Measurements from ENCODE around the gene CCNB1IP1. TPM values are rescaled to one million over a fixed set of nuclear protein-coding genes. Genes with fewer than 3 reads are reported as not detected.
"Not testable (repeated sequence)": the region's sequence is repeated elsewhere in the genome, so short reads cannot be mapped to it uniquely, and the experiment has no call there.

The CCNB1IP1 gene
- total RNA-seq, 2 experiments from 2014 or later = 39.3 to 43.4 TPM

DNA sequence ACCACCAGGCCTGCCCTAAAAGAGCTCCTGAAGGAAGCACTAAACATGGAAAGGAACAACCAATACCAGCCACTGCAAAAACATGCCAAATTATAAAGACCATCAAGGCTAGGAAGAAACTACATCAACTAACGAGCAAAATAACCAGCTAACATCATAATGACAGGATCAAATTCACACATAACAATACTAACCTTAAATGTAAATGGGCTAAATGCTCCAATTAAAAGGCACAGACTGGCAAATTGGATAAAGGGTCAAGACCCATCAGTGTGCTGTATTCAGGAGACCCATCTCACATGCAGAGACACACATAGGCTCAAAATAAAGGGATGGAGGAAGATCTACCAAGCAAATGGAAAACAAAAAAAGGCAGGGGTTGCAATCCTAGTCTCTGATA, 51.1 kb downstream of the CCNB1IP1 start:
- CTCF ChIA-PET, H3K27ac Mint-ChIP-seq, H3K27me3 Mint-ChIP-seq, H3K9me3 Mint-ChIP-seq, H3K4me3 Mint-ChIP-seq, DNase-seq, POLR2A ChIA-PET: not testable (repeated sequence)
- Mint-ChIP-seq H3K36me3 (ENCODE audit: low read depth) (peaks cover 68% of the 10 kb centered on the region), H3K4me1 (peaks cover 18% of the 10 kb centered on the region)

DNA sequence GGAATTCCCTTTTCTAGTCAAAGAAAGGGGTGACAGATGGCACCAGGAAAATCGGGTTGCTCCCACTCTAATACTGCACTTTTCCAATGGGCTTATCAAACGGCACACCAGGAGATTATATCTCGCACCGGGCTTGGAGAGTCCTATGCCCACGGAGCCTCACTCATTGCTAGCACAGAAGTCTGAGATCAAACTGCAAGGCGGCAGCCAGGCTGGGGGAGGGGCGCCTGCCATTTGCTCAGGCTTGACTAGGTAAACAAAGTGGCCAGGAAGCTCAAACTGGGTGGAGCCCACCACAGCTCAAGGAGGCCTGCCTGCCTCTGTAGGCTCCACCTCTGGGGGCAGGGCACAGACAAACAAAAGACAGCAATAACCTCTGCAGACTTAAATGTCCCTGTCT, 52.8 kb downstream of the CCNB1IP1 start:
- H3K9me3 Mint-ChIP-seq, CTCF ChIA-PET, H3K4me3 Mint-ChIP-seq, H3K27me3 Mint-ChIP-seq, POLR2A ChIA-PET: not testable (repeated sequence)
- Mint-ChIP-seq H3K27ac (peak overlapping the region; percentile 65), H3K36me3 (ENCODE audit: low read depth) (peaks cover 62% of the 10 kb centered on the region), H3K4me1 (peaks cover 18% of the 10 kb centered on the region)
- peak; percentile 47 for DNase-seq

DNA sequence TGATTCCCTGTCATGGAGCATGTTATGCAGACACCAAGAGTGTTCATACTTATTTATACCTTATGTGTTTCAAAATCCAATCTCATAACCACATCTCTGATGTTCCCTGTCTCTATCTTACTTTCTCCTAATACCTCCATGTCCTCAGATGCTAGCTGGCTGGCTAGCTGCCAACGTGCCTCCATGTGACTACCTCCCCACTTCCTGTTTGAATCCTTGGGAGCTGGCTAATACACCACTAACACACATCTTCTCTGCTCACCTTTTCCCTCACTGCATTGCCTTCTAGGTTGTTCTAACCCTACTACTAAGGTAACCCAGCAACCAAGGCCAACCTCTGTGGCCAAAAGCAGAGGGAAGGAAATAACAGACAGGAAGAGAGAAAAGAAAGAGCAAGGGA, 54.7 kb downstream of the CCNB1IP1 start:
- CTCF ChIA-PET = no interaction called here
- Mint-ChIP-seq H3K4me1 (peaks cover 18% of the 10 kb centered on the region), H3K27ac (no peak overlapping the region), H3K36me3 (ENCODE audit: low read depth) (peaks cover 63% of the 10 kb centered on the region), H3K27me3 (no peaks in the 10 kb centered on the region), H3K4me3 (no peak overlapping the region), H3K9me3 (peaks cover 15% of the 10 kb centered on the region)
- POLR2A ChIA-PET = no interaction called here
- no peak for DNase-seq

DNA sequence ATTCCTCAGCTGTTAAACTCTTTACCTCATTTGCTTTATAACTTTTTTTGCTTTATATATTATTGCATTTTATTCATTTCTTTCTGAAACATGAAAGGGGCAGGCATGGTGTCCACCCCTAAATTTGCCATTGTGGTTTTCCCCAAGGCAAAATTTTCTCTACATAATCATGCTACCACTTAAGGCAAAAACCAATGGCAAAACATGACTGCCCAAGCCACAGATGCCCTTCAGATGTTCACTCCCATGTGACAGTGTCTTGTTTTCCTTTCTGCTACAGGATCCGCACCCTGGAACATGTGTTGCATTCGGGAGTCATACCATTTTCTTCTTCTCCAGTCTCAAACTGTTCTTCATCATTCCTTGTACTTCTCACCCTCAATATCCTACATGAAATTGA, 55.7 kb downstream of the CCNB1IP1 start:
- H3K36me3 Mint-ChIP-seq (ENCODE audit: low read depth) = peaks cover 58% of the 10 kb centered on the region
- DNase-seq = no peak
- ChIA-PET POLR2A (no interaction called here), CTCF (no interaction called here)
- no peak overlapping the region for H3K27ac Mint-ChIP-seq
- peaks cover 17% of the 10 kb centered on the region for H3K9me3 Mint-ChIP-seq
- H3K4me3 Mint-ChIP-seq = no peak overlapping the region
- H3K4me1 Mint-ChIP-seq = peaks cover 18% of the 10 kb centered on the region
- H3K27me3 Mint-ChIP-seq = no peaks in the 10 kb centered on the region

DNA sequence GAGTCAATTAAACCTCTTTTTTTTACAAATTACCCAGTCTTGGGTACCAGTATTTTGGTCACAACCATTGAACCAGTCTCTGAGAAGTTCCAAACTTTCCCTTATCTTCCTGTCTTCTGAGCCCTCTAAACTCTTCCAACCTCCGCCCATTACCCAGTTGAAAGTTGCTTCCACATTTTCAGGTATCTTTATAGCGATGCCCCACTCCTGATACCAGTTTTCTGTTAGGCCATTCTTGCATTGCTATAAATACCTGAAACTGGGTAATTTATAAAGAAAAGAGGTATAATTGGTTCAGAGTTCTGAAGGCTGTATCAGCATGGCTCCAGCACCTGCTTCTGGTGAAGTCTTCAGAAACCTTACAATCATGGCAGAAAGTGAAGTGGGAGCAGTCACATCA, 59.0 kb downstream of the CCNB1IP1 start:
- Mint-ChIP-seq H3K4me3 (no peak overlapping the region), H3K27ac (no peak overlapping the region), H3K9me3 (peaks cover 24% of the 10 kb centered on the region), H3K36me3 (ENCODE audit: low read depth) (peaks cover 39% of the 10 kb centered on the region), H3K27me3 (no peaks in the 10 kb centered on the region), H3K4me1 (peaks cover 6% of the 10 kb centered on the region)
- DNase-seq = no peak
- CTCF ChIA-PET = no interaction called here
- POLR2A ChIA-PET = no interaction called here

DNA sequence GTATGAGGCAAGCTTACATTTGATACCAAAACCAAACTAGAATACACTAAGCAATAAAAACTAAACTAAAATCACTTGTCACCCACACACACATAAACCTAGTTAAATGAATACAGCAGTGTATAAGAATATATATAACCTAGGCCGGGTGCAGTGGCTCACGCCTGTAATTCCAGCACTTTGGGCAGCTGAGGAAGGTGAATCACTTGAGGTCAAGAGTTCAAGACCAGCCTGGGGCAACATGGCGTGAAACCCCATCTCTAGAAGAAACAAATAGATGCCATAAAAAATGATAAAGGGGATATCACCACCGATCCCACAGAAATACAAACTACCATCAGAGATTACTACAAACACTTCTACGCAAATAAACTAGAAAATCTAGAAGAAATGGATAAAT, 68.7 kb downstream of the CCNB1IP1 start:
- H3K27ac Mint-ChIP-seq; H3K27me3 Mint-ChIP-seq; H3K9me3 Mint-ChIP-seq; DNase-seq; H3K4me3 Mint-ChIP-seq; H3K4me1 Mint-ChIP-seq; CTCF ChIA-PET; H3K36me3 Mint-ChIP-seq (ENCODE audit: low read depth); POLR2A ChIA-PET: not testable (repeated sequence)

DNA sequence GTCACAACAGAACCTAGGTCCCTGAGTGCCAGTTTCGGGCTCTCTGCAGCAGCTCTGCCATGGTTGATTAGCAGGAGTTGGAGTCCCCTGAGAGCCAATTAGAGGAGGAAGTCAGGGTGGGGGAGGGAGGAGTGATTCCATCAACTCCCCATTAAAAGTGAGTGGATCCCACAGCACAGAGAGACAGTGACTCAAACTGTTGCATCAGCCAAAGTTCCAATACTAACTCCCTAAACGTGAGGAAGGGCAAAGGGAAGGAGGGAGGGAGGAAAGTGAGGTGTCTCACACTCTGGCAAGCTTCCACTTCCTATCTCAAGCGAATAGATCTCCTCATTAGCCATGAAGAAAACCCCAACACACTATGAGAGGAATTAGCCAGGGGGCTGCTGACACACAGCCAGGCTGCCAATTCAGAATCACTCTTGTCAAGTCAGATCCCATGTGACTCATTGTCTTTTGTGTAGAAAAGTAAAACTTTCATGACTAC, 70.4 kb downstream of the CCNB1IP1 start:
- Mint-ChIP-seq H3K27ac (no peak overlapping the region), H3K36me3 (ENCODE audit: low read depth) (no peaks in the 10 kb centered on the region), H3K4me1 (no peaks in the 10 kb centered on the region), H3K4me3 (no peak overlapping the region), H3K9me3 (no peaks in the 10 kb centered on the region), H3K27me3 (no peaks in the 10 kb centered on the region)
- ChIA-PET POLR2A (no interaction called here), CTCF (no interaction called here)
- no peak for DNase-seq

Other genes starting within 250 kb of the CCNB1IP1 start
- gene OR4K17, start 222.5 kb downstream of the CCNB1IP1 start, total RNA-seq = not detected
- not detected for gene OR4N5, start 194.5 kb downstream of the CCNB1IP1 start, total RNA-seq
- not detected for gene OR11G2, start 142.4 kb downstream of the CCNB1IP1 start, total RNA-seq
- not detected for gene OR11H6, start 109.6 kb downstream of the CCNB1IP1 start, total RNA-seq
- not detected for gene OR11H7, start 104.3 kb downstream of the CCNB1IP1 start, total RNA-seq
- gene OR11H4, start 94.0 kb downstream of the CCNB1IP1 start, total RNA-seq = not detected
- gene TTC5, start 27.3 kb downstream of the CCNB1IP1 start, total RNA-seq = 10 to 100 TPM; 20.5 to 21.2 TPM
- 10 to 100 TPM; 27.1 to 28.7 TPM for gene PARP2, start 10.4 kb upstream of the CCNB1IP1 start, total RNA-seq
- gene TEP1, start 80.2 kb upstream of the CCNB1IP1 start, total RNA-seq = 10 to 100 TPM; 60.7 to 63.5 TPM
- gene KLHL33, start 102.9 kb upstream of the CCNB1IP1 start, total RNA-seq = under 1 TPM in 1 of 2 experiments, not detected in 1; 0.05 TPM
- gene OSGEP, start 121.5 kb upstream of the CCNB1IP1 start, total RNA-seq = 10 to 100 TPM; 35.8 to 40.3 TPM
- 100 to 1,000 TPM in 1 of 2 experiments, 10 to 100 TPM in 1; 91.9 to 103 TPM for gene APEX1, start 121.9 kb upstream of the CCNB1IP1 start, total RNA-seq
- 10 to 100 TPM; 39.5 to 42.9 TPM for gene PIP4P1, start 128.2 kb upstream of the CCNB1IP1 start, total RNA-seq
- 100 to 1,000 TPM; 207 to 210 TPM for gene PNP, start 136.1 kb upstream of the CCNB1IP1 start, total RNA-seq
- under 1 TPM in 1 of 2 experiments, not detected in 1; 0.50 TPM for gene RNASE10, start 172.3 kb upstream of the CCNB1IP1 start, total RNA-seq
- not detected for gene RNASE9, start 227.8 kb upstream of the CCNB1IP1 start, total RNA-seq

Measured in activated CD4-positive, alpha-beta memory T cell treated with anti-CD3 and anti-CD28 coated beads, Interleukin-2, amount 10 ng/mL, durations not matched to agents 7 days and 5 days (primary cell).